HEK293T (cell line): ENCODE data around the gene DPEP2.

Experiments
- ARNT ChIP-seq: fragments of 450-650 bp; IDR thresholded peaks from 2 replicates; pipeline ENCODE4 v1.6.1; 2017; ENCODE audit warnings: mild to moderate bottlenecking
- BHLHE40 ChIP-seq: fragments of 450-650 bp; IDR thresholded peaks from 2 replicates; pipeline ENCODE4 v1.6.1; 2016; ENCODE audit warnings: mild to moderate bottlenecking, moderate library complexity, borderline replicate concordance
- ELF4 ChIP-seq: fragments of 450-650 bp; IDR thresholded peaks from 2 replicates; pipeline ENCODE4 v1.6.1; 2017; ENCODE audit warnings: antibody characterized with exemption
- FOXA1 ChIP-seq: fragments of 450-650 bp; IDR thresholded peaks from 2 replicates; pipeline ENCODE4 v1.6.1; 2016; ENCODE audit warnings: mild to moderate bottlenecking
- HDGF ChIP-seq: fragments of 450-650 bp; IDR thresholded peaks from 2 replicates; pipeline ENCODE4 v1.6.1; 2017; ENCODE audit warnings: antibody characterized with exemption, borderline replicate concordance
- NFRKB ChIP-seq: fragments of 450-650 bp; IDR thresholded peaks from 2 replicates; pipeline ENCODE4 v1.6.1; 2016; ENCODE audit warnings: mild to moderate bottlenecking, moderate library complexity
- SP1 ChIP-seq: fragments of 450-650 bp; IDR thresholded peaks from 2 replicates; pipeline ENCODE4 v1.6.1; 2017
- TARDBP ChIP-seq: fragments of 450-650 bp; IDR thresholded peaks from 2 replicates; pipeline ENCODE4 v1.6.1; 2016
- ZNF384 ChIP-seq: fragments of 450-650 bp; IDR thresholded peaks from 2 replicates; pipeline ENCODE4 v1.6.1; 2016

- no peak for TF ChIP-seq HDGF
- TF ChIP-seq BHLHE40 = no peak
- no peak for TF ChIP-seq ARNT
- no peak for TF ChIP-seq FOXA1
- TF ChIP-seq ELF4 = no peak
- TF ChIP-seq ZNF384 = no peak
- no peak for TF ChIP-seq SP1
- no peak for TF ChIP-seq NFRKB
- no peak for TF ChIP-seq TARDBP
These were observed 6.5 kb downstream of the DPEP2 start for GRCh38 chr16:67992661-67993206.
